G401 (cell line): ENCODE results near the gene B3GNT4. TPM values are rescaled to one million over a fixed set of nuclear protein-coding genes. Genes with fewer than 3 reads are reported as not detected.
A peak's percentile ranks its signal among the peaks of the same experiment; 100 is the strongest.
"Not testable (repeated sequence)": the region's sequence is repeated elsewhere in the genome, so short reads cannot be mapped to it uniquely, and the experiment has no call there.

Experiments used
- DNase-seq: peaks from one replicate; pipeline ENCODE4 v3.0.0-alpha.2; 2015; ENCODE audit warnings: low spot score
- in situ Hi-C: cut with HindIII; loops from 2 replicates; pipeline ENCODE4 v1.10.0; 2016; ENCODE audit warnings: low sequenced_read_pairs, mixed read lengths
- total RNA-seq: library from RNA; depleted of rRNA; stranded (reverse); fragments of >200 nt; shearing (Covaris generic); gene quantifications from 2 replicates; pipeline ENCODE4 v1.2.3, GENCODE V29; 2014; rRNA removed

Gene B3GNT4
- total RNA-seq, 1 experiment from 2014 or later, result 2.5 TPM

DNA sequence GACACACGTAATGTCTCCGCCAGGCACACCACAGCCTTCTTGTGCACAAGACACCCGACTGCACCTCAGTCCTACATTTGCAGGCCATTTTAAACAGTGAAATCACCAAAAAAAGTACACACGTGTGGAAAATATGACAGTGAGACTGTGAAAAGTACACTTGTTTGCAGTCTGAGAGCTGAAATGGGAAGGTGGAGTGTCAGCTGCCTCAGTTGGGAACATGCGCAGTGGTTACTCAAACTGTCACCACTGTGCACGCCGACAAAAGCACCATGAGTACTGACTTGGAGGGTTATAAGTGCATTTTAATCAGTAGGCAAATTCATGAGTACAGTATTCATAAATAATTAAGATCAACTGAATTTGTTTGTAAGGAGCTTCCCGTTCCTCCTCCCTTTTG is 47.0 kb downstream of the B3GNT4 start:
- in situ Hi-C loops, result no loop called here
- DNase-seq, result peak; percentile 77

DNA sequence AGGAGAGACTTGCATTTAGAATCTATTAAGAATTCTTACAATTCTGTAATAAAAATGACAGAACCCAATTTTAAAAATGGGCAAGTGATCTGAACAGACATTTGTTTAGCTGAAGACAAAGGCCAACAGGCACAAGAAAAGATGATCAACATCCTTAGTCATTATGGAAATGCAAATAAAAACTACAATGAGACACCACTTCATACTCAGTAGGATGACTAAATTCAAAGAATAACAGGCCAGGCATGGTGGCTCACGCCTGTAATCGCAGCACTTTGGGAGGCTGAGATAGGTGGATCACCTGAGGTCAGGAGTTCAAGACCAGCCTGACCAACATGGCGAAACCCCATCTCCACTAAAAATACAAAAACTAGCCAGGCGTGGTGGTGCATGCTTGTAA is 55.0 kb downstream of the B3GNT4 start:
- in situ Hi-C loops, DNase-seq: not testable (repeated sequence)

Other genes starting within 250 kb of the B3GNT4 start
- 10.6 and 16.1 TPM in 2 replicates for gene BCL7A, start 181.8 kb upstream of the B3GNT4 start, total RNA-seq
- 4.3 and 4.6 TPM in 2 replicates for gene MLXIP, start 125.0 kb upstream of the B3GNT4 start, total RNA-seq
- gene IL31, start 29.5 kb upstream of the B3GNT4 start, total RNA-seq, result not detected in 2 replicates
- gene LRRC43, start 20.6 kb upstream of the B3GNT4 start, total RNA-seq, result not detected in 2 replicates
- gene DIABLO, start 22.3 kb downstream of the B3GNT4 start, total RNA-seq, result 79.6 and 93.7 TPM in 2 replicates
- gene VPS33A, start 62.8 kb downstream of the B3GNT4 start, total RNA-seq, result 37.1 and 65.0 TPM in 2 replicates
- gene CLIP1, start 219.0 kb downstream of the B3GNT4 start, total RNA-seq, result 19.7 and 21.6 TPM in 2 replicates